Large intestine (tissue), 3 donors: ENCODE data around the gene IGSF8. TPM values are rescaled to one million over a fixed set of nuclear protein-coding genes. Genes with fewer than 3 reads are reported as not detected.

Experiments
- DNase-seq, 2 donors: peaks; one replicate each; pipeline versions ENCODE4 v3.0.0 to v3.0.0-alpha.2; 2013
- H3K27ac ChIP-seq: one replicate; pipeline ENCODE4 v1.5.1; 2013; ENCODE audit warnings: low read length
- H3K27me3 ChIP-seq: 2 replicates; pipeline ENCODE4 v1.6.1; 2013; ENCODE audit warnings: low read length; ENCODE audit not compliant: control insufficient read depth, insufficient read depth
- H3K36me3 ChIP-seq: 2 replicates; pipeline ENCODE4 v1.6.1; 2013; ENCODE audit warnings: low read length; ENCODE audit not compliant: control insufficient read depth, insufficient read depth
- H3K4me1 ChIP-seq: one replicate; pipeline ENCODE4 v1.6.1; 2013; ENCODE audit warnings: low read length; ENCODE audit not compliant: control insufficient read depth, insufficient read depth
- H3K4me3 ChIP-seq: one replicate; pipeline ENCODE4 v1.5.1; 2013; ENCODE audit warnings: low read length
- H3K9me3 ChIP-seq: one replicate; pipeline ENCODE4 v1.6.1; 2013; ENCODE audit warnings: mild to moderate bottlenecking, low read depth, low read length, moderate library complexity; ENCODE audit not compliant: control insufficient read depth
- WGBS: methylation state at CpG from one replicate; pipeline ENCODE4 v1.1.5; 2013; ENCODE audit warnings: low lambda C conversion rate; ENCODE audit not compliant: insufficient coverage; 5-methylcytosine and 5-hydroxymethylcytosine counted together
- polyA plus RNA-seq: library from polyadenylated mRNA; unstranded; fragments of 120-200 nt; gene quantifications from one replicate; pipeline ENCODE4 v1.2.1, GENCODE V29; 2013

IGSF8 gene
- polyA plus RNA-seq, 1 donor = 31.0 TPM

DNA sequence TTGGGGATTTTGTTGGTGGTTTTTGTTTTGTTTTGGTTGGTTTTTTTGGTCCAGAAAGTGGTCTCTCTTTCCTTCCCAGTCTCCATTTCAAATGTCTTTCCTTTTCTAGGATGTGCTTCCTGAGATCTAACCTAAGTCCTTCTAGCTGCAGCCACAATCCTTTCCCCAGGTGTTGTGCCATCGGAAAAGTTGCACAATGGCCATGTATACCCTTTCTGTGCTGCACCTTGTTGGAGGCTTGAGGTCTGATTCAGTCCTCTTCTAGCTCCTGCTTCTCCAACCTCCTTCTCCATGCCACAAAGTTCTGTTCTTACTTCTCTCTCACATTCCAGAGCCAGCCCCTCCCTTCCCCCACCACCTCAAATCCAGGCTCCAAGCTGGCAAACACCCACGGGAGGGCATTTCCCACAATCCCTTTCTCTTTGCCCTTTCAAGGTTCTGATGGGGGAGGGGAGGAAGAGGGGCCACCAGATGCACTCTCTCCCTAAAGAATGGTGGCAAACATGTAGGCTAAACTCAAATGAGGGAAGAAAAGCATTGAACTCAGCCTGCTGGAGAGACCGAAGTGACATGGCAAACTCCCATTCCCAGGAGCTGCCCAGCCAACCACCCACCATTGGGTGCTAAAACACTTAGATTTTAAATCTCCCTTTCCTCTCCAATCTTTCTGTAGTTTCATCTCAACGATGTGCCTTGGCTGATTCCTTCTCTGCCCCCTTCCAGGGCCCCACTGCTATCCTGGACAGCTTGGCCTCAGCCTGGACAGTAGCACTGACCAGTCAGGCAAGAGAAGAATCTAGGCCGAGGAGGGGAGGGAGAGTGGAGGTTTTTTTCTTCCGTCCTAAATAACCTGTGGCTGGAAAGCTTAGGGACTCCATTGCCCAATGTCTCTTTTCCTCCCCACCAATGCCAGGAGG lies 31.3 kb downstream of the IGSF8 start:
- no peaks in the 10 kb centered on the region for H3K9me3 ChIP-seq
- no CpG with 5 or more reads among the region's 6 CpGs for WGBS
- no peaks in the 10 kb centered on the region for H3K36me3 ChIP-seq

DNA sequence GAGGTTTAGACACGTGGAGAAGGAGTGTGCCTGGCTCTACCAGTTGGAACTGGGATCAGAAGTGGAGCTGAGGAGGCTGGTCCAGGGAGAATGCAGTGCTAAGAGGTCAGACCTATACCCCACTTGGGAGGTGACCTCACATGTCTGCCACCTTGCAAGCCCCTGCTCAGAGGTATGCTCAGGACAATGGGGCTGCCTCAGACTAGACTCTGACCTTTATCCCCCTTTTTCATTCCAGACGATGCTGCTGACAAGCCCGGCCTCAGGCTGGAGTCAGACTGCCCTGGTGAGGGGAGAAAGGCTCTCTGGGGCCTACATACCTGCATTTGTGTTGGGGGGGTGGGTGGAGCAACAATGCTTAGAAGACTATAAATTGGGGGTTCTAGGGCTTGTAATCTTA lies 33.7 kb downstream of the IGSF8 start:
- no CpG with 5 or more reads among the region's 3 CpGs for WGBS
- peaks cover 17% of the 10 kb centered on the region for H3K27me3 ChIP-seq
- peak in 1 of 2 donors; percentile 32 for DNase-seq
- H3K4me3 ChIP-seq = no peak overlapping the region
- no peaks in the 10 kb centered on the region for H3K36me3 ChIP-seq
- peaks cover 5% of the 10 kb centered on the region for H3K4me1 ChIP-seq
- no peaks in the 10 kb centered on the region for H3K9me3 ChIP-seq
- H3K27ac ChIP-seq = no peak overlapping the region

More for the DNA sequence above, 31.3 kb downstream of the IGSF8 start:
- Histone ChIP-seq H3K4me3 (no peak overlapping the region), H3K27me3 (peaks cover 33% of the 10 kb centered on the region), H3K27ac (no peak overlapping the region), H3K4me1 (peaks cover 6% of the 10 kb centered on the region)
- no peak for DNase-seq

DNA sequence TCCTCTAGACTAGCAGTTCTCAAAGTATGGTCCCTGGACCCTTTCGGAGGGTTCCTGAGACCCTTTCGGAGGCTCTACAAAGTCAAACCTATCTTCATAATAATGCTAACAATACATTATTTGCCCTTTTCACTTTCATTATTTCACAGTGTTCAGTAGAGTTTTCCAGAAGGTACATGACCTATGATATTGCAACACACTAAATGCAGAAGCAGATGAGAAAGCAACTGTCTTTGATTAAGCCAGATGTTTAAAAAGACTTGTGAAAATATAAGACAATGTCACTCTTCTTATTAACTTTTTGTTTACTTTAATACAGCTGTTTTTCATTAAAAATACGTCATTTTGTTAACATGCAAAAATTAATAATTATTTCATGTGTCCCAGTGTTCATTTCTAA lies 34.3 kb downstream of the IGSF8 start:
- no peak for DNase-seq
- Histone ChIP-seq H3K36me3 (no peaks in the 10 kb centered on the region), H3K4me3 (no peak overlapping the region), H3K4me1 (peaks cover 4% of the 10 kb centered on the region), H3K27me3 (peaks cover 11% of the 10 kb centered on the region), H3K27ac (no peak overlapping the region), H3K9me3 (no peaks in the 10 kb centered on the region)
- 80% methylated on average over 1 of the region's 3 CpGs for WGBS

DNA sequence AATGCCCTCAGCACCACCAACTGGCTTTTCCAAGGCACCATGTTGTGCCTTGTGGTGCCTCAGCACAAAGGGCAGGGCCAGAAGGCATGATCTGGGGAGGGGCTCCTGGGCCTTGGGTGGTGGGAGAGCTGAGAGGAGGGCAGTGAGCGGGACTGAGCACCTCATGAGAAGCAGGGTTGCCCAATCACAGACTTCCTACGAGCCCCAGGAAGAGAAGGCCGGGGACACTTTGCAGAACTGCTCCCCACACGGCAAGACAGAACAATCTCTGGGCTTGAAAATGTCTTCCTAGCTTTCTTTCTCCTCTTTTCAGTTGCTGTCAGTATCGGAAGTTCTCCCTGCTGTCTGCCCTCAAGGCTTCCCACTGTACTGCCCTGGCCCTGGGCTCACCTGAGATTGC lies 35.2 kb downstream of the IGSF8 start:
- Histone ChIP-seq H3K4me3 (no peak overlapping the region), H3K36me3 (no peaks in the 10 kb centered on the region), H3K27me3 (peaks cover 7% of the 10 kb centered on the region), H3K4me1 (peaks cover 4% of the 10 kb centered on the region), H3K9me3 (no peaks in the 10 kb centered on the region), H3K27ac (no peak overlapping the region)
- DNase-seq = no peak
- no CpG with 5 or more reads among the region's 5 CpGs for WGBS

DNA sequence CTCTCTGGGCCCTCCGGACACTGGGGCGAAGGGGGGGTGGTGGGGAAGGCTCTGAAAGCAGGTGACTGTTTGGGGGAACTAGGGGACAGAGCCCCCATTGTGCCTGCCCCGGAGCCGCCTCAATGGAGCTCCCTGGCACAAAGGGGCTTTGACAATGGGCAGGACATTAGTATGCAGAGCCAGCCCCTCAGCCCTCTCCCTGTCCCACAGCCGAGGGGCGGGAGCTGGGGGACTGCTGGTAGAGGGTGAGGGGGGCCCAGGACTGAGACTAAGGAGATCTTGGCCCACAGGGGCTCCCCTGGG lies 36.2 kb downstream of the IGSF8 start:
- Histone ChIP-seq H3K4me1 (peaks cover 4% of the 10 kb centered on the region), H3K9me3 (no peaks in the 10 kb centered on the region), H3K27me3 (peaks cover 4% of the 10 kb centered on the region), H3K27ac (no peak overlapping the region), H3K36me3 (no peaks in the 10 kb centered on the region), H3K4me3 (no peak overlapping the region)
- no peak for DNase-seq
- no CpG with 5 or more reads among the region's 6 CpGs for WGBS

DNA sequence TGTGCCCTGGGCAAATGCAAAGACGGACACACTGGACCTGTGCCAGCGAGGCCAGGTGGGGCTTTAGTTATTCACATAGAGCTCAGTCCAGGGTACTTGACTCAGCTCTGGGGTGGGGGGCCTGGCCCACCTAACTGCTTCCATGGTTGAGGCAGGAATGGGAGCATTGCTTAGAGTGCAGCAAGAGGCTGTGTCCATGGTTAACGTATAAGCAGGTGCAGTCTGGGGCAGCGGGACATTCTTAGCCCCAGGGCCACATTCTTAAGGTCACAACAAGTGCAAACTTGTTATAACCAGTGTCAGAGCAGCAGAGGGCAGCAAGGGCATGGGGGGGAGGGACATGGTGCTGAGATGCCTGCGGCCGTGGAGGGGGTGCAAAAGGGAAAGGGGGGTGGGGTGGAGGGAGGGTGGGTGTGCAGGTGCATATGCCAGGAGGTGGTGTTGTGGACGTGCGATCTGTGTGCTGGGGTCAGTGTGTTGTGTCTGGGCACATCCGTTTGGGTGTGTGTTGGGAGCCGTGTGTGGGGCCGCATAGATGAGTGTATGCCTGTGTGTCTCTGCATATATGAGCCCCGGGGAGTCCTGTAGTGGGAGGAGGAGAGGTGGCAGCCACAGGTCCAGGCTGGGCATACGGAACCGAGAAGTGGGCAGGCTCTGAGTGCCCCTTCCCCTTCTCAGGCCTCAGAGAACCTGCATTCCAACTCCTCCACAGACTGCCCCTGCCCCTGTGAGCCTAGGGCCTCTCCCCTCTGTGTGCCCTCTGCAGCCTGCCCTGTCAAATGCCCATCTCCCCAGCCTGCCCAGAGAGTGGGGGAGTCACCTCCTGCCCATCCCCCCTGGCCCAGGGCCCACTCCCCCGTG lies 36.8 kb downstream of the IGSF8 start:
- Histone ChIP-seq H3K27ac (no peak overlapping the region), H3K27me3 (peaks cover 4% of the 10 kb centered on the region), H3K9me3 (no peaks in the 10 kb centered on the region), H3K4me3 (no peak overlapping the region), H3K36me3 (no peaks in the 10 kb centered on the region), H3K4me1 (peaks cover 4% of the 10 kb centered on the region)
- DNase-seq = no peak
- no CpG with 5 or more reads among the region's 15 CpGs for WGBS

DNA sequence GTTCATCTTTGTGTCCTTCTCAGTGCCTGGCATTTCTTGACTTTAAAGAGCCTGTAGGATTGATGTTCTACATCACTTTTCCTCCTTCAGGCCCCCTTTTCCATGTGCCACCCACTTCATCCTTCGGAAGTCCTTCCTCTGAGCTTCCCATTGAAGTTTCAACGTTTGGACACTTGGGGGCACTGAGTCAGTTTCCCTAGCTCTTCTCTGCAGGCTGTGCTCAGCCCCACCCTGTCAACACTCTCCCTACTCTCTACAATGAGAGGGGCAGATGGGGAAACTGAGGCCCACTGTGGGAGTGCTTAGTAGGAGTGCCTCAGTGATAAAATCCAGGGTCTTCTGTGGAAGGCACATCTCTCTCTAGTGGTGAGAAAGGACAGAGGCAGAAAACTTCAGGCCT lies 40.3 kb downstream of the IGSF8 start:
- Histone ChIP-seq H3K27me3 (peaks cover 12% of the 10 kb centered on the region), H3K4me1 (no peaks in the 10 kb centered on the region), H3K9me3 (no peaks in the 10 kb centered on the region), H3K27ac (no peak overlapping the region), H3K4me3 (no peak overlapping the region), H3K36me3 (no peaks in the 10 kb centered on the region)
- no peak for DNase-seq
- no CpG with 5 or more reads among the region's 2 CpGs for WGBS

DNA sequence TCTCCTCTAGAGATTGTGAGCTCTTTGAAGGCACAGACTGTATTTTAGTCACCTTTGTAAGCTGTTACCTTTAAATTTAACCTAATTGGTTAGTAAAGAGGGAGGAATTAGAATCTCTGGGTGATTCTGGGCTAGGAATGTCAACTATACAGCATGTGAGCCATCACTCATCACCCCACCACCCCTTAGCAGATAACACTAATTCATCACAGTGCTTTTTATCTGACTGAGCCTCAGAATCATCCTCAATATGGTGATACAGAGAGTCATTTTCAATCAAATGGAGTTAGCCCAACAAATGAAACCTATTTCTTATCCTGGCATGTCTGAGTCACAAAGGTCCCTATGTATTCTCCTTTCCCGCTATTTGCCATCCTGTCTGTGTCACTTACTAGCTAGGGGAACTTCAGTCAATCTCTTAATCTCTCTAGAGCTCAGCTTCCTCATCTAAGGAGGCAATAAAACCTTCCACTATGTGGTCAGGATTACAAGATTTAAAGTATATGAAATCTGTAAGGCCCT lies 41.7 kb downstream of the IGSF8 start:
- H3K4me1 ChIP-seq = no peaks in the 10 kb centered on the region
- H3K27me3 ChIP-seq = peaks cover 19% of the 10 kb centered on the region
- no CpG with 5 or more reads among the region's 1 CpG for WGBS

DNA sequence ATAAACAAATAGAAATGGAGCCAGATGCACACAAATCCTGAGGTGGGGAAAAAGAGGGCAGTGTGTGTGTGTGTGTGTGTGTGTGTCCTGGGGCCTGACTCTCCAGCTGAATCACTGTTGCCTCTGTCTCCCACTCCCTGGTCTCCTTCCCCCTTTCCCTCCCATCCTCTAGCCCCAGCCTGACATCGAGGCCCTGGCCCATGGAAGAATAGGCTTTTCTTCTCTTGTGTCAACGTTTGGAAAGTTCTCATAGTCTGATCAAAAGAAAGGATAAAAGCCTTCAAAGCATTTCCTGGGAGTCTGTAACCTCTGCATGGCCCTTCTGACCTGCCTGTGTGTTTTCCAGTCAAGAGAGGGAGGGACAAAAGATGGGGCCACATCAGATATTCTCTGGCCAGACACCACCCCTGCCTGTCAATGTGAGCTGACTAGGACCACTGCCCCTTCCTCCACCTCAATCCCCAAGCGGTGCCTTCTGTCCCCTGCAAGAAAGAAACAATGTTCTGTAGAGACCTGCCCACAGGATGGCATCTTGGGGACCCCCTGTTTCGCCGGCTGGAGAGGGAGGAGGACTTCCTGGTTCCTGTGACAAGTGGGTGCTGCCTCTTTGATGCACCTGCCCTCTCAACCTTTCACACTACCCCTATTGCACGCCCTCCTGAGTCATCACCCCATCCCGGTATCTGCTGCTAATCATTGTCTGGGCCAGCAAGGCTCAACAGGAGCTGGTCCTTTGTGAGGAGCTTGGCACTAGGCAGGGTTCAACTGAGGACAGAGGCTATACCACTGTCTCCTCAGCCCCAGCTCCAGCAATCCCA lies 44.7 kb downstream of the IGSF8 start:
- Histone ChIP-seq H3K9me3 (no peaks in the 10 kb centered on the region), H3K4me1 (no peaks in the 10 kb centered on the region), H3K4me3 (no peak overlapping the region), H3K27me3 (peaks cover 15% of the 10 kb centered on the region), H3K36me3 (no peaks in the 10 kb centered on the region), H3K27ac (no peak overlapping the region)
- no peak for DNase-seq
- no CpG with 5 or more reads among the region's 7 CpGs for WGBS

More for the DNA sequence above, 41.7 kb downstream of the IGSF8 start:
- Histone ChIP-seq H3K9me3 (no peaks in the 10 kb centered on the region), H3K4me3 (no peak overlapping the region), H3K36me3 (no peaks in the 10 kb centered on the region), H3K27ac (no peak overlapping the region)
- no peak for DNase-seq

DNA sequence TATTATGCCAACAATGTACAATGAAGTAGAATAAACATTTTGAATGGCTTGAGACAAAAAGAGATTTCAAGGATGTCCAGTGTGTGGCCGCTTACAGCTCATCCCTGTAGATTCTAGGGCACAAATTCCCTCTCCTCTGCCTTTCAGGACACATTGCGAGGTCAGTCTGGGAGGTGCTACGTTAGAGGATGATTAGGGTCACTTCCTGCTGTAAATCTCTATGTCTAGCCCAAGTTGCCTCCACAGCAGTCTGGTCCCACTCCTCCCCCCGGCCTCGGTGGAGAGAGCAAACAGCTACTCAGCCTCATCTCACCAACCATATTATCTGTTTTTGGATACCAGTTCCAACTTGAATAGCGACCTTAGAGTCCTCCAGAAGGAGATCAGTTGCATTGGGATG lies 45.5 kb downstream of the IGSF8 start:
- no peak overlapping the region for H3K4me3 ChIP-seq
- H3K9me3 ChIP-seq = no peaks in the 10 kb centered on the region
- peaks cover 15% of the 10 kb centered on the region for H3K27me3 ChIP-seq
- WGBS = 20% methylated on average over 1 of the region's 6 CpGs
- H3K4me1 ChIP-seq = no peaks in the 10 kb centered on the region
- no peaks in the 10 kb centered on the region for H3K36me3 ChIP-seq
- H3K27ac ChIP-seq = no peak overlapping the region
- DNase-seq = no peak
